ENCODE results near the gene NOXA1. TPM values are rescaled to one million over a fixed set of nuclear protein-coding genes. Genes with fewer than 3 reads are reported as not detected.

The NOXA1 gene
- total RNA-seq, 4 donors from 2014 or later: 1.4 to 5.3 (median 2.4) TPM

DNA sequence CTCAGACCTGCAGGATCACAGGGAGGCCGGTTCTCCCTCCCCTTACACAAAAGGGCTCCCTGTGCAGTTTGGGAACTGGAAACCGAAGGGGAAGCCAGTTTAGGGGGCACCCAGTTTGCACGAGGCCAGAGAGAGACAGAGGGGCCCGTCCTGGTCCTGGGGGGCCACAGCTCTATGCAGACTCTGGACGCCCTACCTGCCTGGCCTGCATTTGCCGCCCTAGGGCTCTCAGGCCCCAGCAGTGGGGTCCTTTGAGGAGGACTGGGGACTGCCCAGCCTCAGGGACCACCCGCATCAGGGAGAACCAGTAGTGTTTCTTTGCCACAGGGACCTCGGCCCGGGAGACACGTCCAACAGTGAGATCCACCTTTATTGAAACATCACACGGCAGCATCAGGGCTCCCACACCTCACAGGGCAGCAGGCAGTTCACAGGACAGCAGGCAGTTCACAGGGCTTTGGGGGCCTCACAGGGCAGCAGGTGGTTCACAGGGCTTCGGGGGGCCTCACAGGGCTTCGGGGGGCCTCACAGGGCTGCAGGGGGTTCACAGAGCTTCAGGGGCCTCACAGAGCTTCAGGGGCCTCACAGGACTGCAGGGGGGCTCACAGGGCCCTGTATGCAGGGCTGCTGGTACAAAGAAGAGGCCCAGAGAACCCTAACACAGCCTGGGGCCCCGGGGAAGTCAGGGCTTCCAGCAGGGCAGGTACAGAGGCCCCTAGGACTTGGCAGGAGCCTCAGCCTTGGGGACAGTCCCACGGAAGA lies 36.6 kb downstream of the NOXA1 start:
- no peak for TF ChIP-seq CTCF (IDR thresholded peaks at IDR 0.05; ENCODE audit: low read depth)

DNA sequence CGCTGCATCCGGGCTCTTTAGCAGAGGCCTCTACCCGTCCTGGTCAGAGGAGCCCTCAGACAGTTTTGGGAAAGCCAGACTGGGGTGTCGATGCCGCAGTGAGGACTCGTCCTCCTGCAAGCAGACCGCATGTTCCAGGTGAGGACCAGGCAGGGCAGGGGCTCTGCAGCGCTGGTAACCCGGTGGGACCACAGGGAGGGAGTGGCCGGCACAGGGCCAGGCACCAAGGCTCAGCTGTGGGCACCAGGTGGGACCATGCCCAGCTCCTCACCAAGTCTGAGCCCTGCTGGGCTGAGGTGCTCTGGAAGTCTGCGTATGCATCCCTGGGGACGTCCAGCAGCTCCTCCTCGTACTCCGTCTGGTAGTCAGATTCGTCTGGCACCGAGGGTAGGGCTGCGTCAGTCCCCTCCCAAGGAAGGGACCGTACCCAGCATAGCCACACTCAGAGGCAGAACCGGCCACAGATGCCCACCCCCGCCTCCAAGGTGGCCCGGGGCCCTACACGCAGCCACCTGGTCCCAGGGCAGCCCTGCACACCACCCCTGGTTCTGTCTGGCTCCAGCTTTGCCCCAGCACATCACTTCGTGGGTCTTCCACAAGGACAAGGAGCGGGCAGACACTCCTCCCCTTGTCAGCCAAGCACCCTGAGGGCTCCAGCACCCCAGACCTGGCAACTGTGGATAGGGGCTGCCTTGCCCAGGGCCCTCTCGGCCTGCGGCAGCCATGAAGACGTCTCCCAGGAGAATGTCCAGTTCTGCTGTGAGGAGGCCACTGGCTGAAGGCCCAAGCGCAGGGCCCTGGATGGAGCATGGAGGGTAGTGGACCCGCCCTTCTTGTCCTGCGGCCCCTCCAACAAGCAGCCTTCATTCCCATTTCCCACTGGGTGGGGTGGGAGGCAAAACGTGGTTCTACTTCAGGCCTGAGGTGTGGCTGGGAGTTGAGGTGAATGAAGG lies 37.4 kb downstream of the NOXA1 start:
- no peak for TF ChIP-seq CTCF (IDR thresholded peaks at IDR 0.05; ENCODE audit: low read depth)

DNA sequence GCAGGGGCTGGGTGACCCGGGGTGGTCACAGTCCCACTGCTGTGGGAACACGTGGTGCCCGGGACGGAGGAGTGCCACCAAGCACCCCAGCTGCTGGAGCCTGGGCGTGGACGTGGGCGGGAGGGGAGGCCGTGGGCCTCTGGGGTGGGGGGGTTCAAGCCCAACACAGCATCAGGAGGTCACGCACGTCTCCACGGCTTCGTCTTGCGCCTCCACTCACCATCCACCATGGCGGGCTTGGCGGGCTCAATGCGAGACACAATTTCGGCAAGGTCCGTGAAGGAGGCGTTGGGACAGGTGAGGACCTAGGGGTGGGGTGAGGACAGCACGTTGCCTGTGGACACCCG lies 38.1 kb downstream of the NOXA1 start:
- no peak for TF ChIP-seq CTCF (IDR thresholded peaks at IDR 0.05; ENCODE audit: low read depth)

- TF ChIP-seq CTCF (IDR thresholded peaks at IDR 0.05; ENCODE audit: low read depth): no peak
These were observed 38.6 kb downstream of the NOXA1 start for GRCh38 chr9:137461663-137462395.

DNA sequence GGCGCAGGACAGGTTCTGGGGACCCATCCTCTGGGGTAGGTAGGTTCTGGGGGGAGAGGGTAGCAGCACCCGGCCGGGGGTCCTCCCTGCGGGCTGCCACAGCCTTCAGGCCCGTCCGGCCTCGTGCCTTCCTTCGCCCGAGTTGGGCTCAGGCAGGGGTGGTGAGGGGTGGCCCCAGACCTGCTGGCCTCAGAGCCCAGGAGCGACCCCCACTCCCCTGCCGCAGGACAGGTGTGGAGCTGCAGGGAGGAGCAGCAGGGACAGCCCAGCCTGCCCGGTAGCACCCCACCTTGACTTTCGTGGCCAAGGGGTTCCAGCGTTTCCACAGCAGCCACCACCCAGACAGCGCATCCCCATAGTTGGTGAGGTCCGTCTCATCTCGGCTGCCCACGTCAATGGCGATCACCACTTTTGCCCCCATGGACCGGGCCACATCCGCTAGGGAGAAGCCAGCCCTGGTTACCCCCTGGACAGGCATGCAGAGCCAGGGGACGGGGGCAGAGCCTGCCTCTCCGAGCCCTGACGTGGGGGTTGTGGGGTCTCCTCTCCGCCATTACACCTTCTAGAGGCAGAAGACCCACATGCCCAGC lies 39.3 kb downstream of the NOXA1 start:
- no peak for TF ChIP-seq CTCF (IDR thresholded peaks at IDR 0.05; ENCODE audit: low read depth)

DNA sequence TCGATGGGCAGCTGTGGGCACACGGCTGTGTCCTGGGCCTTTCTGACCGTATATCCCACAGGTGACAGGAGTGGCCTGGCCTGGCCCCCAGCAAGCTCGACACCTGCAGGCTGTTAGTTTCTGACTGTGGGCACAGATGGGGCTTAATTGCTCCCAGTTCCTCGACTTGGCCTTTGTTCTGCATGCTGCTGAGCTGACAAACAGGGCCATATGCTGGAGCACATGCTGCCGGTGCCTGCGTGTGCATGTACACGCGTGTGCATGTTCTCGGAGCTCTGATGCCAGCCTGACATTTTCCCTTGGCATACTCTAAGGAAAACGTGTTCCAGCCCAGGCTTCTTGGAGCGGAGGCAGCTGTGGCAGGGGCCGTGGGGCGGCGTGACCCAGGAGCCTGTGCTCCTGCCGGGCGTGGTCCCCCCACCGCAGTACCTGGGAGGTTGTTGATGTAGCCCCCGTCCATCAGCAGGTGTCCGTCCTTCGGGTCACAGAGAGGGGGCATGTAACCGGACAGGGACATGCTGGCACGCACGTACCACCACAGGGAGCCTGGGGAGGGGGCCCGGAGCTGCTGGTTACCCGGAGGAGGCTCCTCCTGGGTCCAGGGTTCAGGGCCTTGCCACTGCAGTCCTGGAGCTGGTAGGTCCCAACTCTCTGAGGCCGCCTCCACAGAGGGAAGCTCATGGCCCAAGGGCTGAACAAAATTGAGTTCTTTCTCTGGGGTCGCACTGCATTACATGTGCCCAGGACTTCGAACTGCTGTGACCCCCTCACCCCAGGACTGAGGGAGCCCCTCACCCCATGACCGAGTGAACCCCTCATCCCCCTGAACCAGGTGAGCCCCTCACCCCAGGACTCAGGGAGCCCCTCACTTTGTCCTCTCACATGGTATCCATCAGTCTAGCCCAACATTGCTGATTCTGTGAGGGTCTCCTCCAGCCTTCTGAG lies 40.1 kb downstream of the NOXA1 start:
- no peak for TF ChIP-seq CTCF (IDR thresholded peaks at IDR 0.05; ENCODE audit: low read depth)
